ENCODE results near the gene KLKB1. TPM values are rescaled to one million over a fixed set of nuclear protein-coding genes. Genes with fewer than 3 reads are reported as not detected.
"Not testable (repeated sequence)": the region's sequence is repeated elsewhere in the genome, so short reads cannot be mapped to it uniquely, and the experiment has no call there.

Gene KLKB1
- total RNA-seq, 2 donors from 2014 or later: 0.67 TPM; not detected in 1

GRCh38 chr4:186242031-186242430 lies 14.7 kb downstream of the KLKB1 start:
- not testable (repeated sequence) for H3K27me3 Mint-ChIP-seq; H3K36me3 Mint-ChIP-seq (ENCODE audit: low read depth); H3K4me1 Mint-ChIP-seq; H3K9me3 Mint-ChIP-seq; H3K4me3 Mint-ChIP-seq; ATAC-seq (replicated peaks); H3K27ac Mint-ChIP-seq

GRCh38 chr4:186243331-186243730 lies 16.0 kb downstream of the KLKB1 start:
- Mint-ChIP-seq H3K4me3 (no peak overlapping the region), H3K27ac (no peak overlapping the region), H3K9me3 (no peaks in the 10 kb centered on the region), H3K27me3 (no peaks in the 10 kb centered on the region), H3K4me1 (no peaks in the 10 kb centered on the region), H3K36me3 (ENCODE audit: low read depth) (no peaks in the 10 kb centered on the region)
- no peak for ATAC-seq (replicated peaks)

- no peak overlapping the region for H3K27ac Mint-ChIP-seq
- H3K36me3 Mint-ChIP-seq (ENCODE audit: low read depth): no peaks in the 10 kb centered on the region
- H3K27me3 Mint-ChIP-seq: no peaks in the 10 kb centered on the region
- no peaks in the 10 kb centered on the region for H3K9me3 Mint-ChIP-seq
- no peaks in the 10 kb centered on the region for H3K4me1 Mint-ChIP-seq
- H3K4me3 Mint-ChIP-seq: no peak overlapping the region
- ATAC-seq (replicated peaks): no peak
These were observed 17.5 kb downstream of the KLKB1 start for GRCh38 chr4:186244835-186245234.

GRCh38 chr4:186247062-186247752 lies 19.9 kb downstream of the KLKB1 start:
- H3K4me1 Mint-ChIP-seq; H3K27ac Mint-ChIP-seq; H3K9me3 Mint-ChIP-seq; H3K27me3 Mint-ChIP-seq; ATAC-seq (replicated peaks); H3K4me3 Mint-ChIP-seq; H3K36me3 Mint-ChIP-seq (ENCODE audit: low read depth): not testable (repeated sequence)

GRCh38 chr4:186248643-186249042 lies 21.3 kb downstream of the KLKB1 start:
- no peak overlapping the region for H3K4me3 Mint-ChIP-seq
- ATAC-seq (replicated peaks): no peak

GRCh38 chr4:186249785-186250754 lies 22.8 kb downstream of the KLKB1 start:
- no peak for ATAC-seq (replicated peaks)
- H3K27ac Mint-ChIP-seq: no peak overlapping the region
- H3K27me3 Mint-ChIP-seq: no peaks in the 10 kb centered on the region
- H3K4me1 Mint-ChIP-seq: no peaks in the 10 kb centered on the region
- H3K4me3 Mint-ChIP-seq: no peak overlapping the region
- H3K36me3 Mint-ChIP-seq (ENCODE audit: low read depth): no peaks in the 10 kb centered on the region
- H3K9me3 Mint-ChIP-seq: no peaks in the 10 kb centered on the region

More at GRCh38 chr4:186248643-186249042, 21.3 kb downstream of the KLKB1 start:
- Mint-ChIP-seq H3K9me3 (no peaks in the 10 kb centered on the region), H3K27ac (no peak overlapping the region), H3K27me3 (no peaks in the 10 kb centered on the region), H3K4me1 (no peaks in the 10 kb centered on the region), H3K36me3 (ENCODE audit: low read depth) (no peaks in the 10 kb centered on the region)

GRCh38 chr4:186250760-186251159 lies 23.5 kb downstream of the KLKB1 start:
- Mint-ChIP-seq H3K36me3 (ENCODE audit: low read depth) (no peaks in the 10 kb centered on the region), H3K9me3 (no peaks in the 10 kb centered on the region), H3K27ac (no peak overlapping the region), H3K4me1 (no peaks in the 10 kb centered on the region), H3K27me3 (no peaks in the 10 kb centered on the region), H3K4me3 (no peak overlapping the region)
- ATAC-seq (replicated peaks): no peak

GRCh38 chr4:186255122-186255521 lies 27.8 kb downstream of the KLKB1 start:
- H3K27me3 Mint-ChIP-seq: no peaks in the 10 kb centered on the region
- no peaks in the 10 kb centered on the region for H3K9me3 Mint-ChIP-seq
- no peak overlapping the region for H3K27ac Mint-ChIP-seq
- no peaks in the 10 kb centered on the region for H3K36me3 Mint-ChIP-seq (ENCODE audit: low read depth)
- H3K4me1 Mint-ChIP-seq: no peaks in the 10 kb centered on the region
- no peak overlapping the region for H3K4me3 Mint-ChIP-seq
- ATAC-seq (replicated peaks): no peak

GRCh38 chr4:186258216-186258811 lies 31.0 kb downstream of the KLKB1 start:
- Mint-ChIP-seq H3K27me3 (peaks cover 3% of the 10 kb centered on the region), H3K4me1 (no peaks in the 10 kb centered on the region), H3K4me3 (no peak overlapping the region), H3K36me3 (ENCODE audit: low read depth) (no peaks in the 10 kb centered on the region), H3K27ac (no peak overlapping the region), H3K9me3 (no peaks in the 10 kb centered on the region)
- ATAC-seq (replicated peaks): no peak

- H3K36me3 Mint-ChIP-seq (ENCODE audit: low read depth): no peaks in the 10 kb centered on the region
- no peak for ATAC-seq (replicated peaks)
- peaks cover 9% of the 10 kb centered on the region for H3K27me3 Mint-ChIP-seq
- no peaks in the 10 kb centered on the region for H3K9me3 Mint-ChIP-seq
- no peak overlapping the region for H3K27ac Mint-ChIP-seq
- H3K4me3 Mint-ChIP-seq: no peak overlapping the region
- no peaks in the 10 kb centered on the region for H3K4me1 Mint-ChIP-seq
These were observed 32.8 kb downstream of the KLKB1 start for GRCh38 chr4:186260117-186260503.

GRCh38 chr4:186260504-186261448 lies 33.5 kb downstream of the KLKB1 start:
- no peaks in the 10 kb centered on the region for H3K9me3 Mint-ChIP-seq
- no peaks in the 10 kb centered on the region for H3K4me1 Mint-ChIP-seq
- H3K27me3 Mint-ChIP-seq: peaks cover 9% of the 10 kb centered on the region

GRCh38 chr4:186264660-186265059 lies 37.4 kb downstream of the KLKB1 start:
- Mint-ChIP-seq H3K27me3 (peaks cover 30% of the 10 kb centered on the region), H3K9me3 (no peaks in the 10 kb centered on the region), H3K36me3 (ENCODE audit: low read depth) (no peaks in the 10 kb centered on the region), H3K4me1 (no peaks in the 10 kb centered on the region), H3K27ac (no peak overlapping the region), H3K4me3 (no peak overlapping the region)
- ATAC-seq (replicated peaks): no peak

More at GRCh38 chr4:186260504-186261448, 33.5 kb downstream of the KLKB1 start:
- Mint-ChIP-seq H3K4me3 (no peak overlapping the region), H3K36me3 (ENCODE audit: low read depth) (no peaks in the 10 kb centered on the region), H3K27ac (no peak overlapping the region)
- no peak for ATAC-seq (replicated peaks)

GRCh38 chr4:186265250-186265649 lies 37.9 kb downstream of the KLKB1 start:
- peaks cover 30% of the 10 kb centered on the region for H3K27me3 Mint-ChIP-seq
- ATAC-seq (replicated peaks); H3K36me3 Mint-ChIP-seq (ENCODE audit: low read depth); H3K4me1 Mint-ChIP-seq; H3K9me3 Mint-ChIP-seq; H3K27ac Mint-ChIP-seq; H3K4me3 Mint-ChIP-seq: not testable (repeated sequence)
